Mesothelial cell of epicardium (in vitro differentiated cells): Measurements from ENCODE around the gene KREMEN2. TPM values are rescaled to one million over a fixed set of nuclear protein-coding genes. Genes with fewer than 3 reads are reported as not detected.

Experiments
- DNase-seq, 2 experiments: peaks; one replicate each; pipeline ENCODE4 v3.0.0; 2021; ENCODE audit warnings: low spot score in 2 of 2; ENCODE audit not compliant: unreplicated experiment in 2 of 2
- H3K27ac Mint-ChIP-seq: 2 replicates; pipeline ENCODE4 v1.8.0; 2021; ENCODE audit warnings: mixed read lengths
- H3K27me3 Mint-ChIP-seq: 2 replicates; pipeline ENCODE4 v1.8.0; 2021; ENCODE audit warnings: low read depth, mixed read lengths
- H3K36me3 Mint-ChIP-seq: 2 replicates; pipeline ENCODE4 v1.8.0; 2021; ENCODE audit warnings: mixed read lengths
- H3K4me1 Mint-ChIP-seq: 2 replicates; pipeline ENCODE4 v1.8.0; 2021; ENCODE audit warnings: mixed read lengths
- H3K4me3 Mint-ChIP-seq: 2 replicates; pipeline ENCODE4 v1.8.0; 2021; ENCODE audit warnings: mild to moderate bottlenecking, moderate library complexity, mixed read lengths
- H3K9me3 Mint-ChIP-seq: 2 replicates; pipeline ENCODE4 v1.8.0; 2021; ENCODE audit warnings: mixed read lengths
- total RNA-seq: library from RNA; stranded (reverse); gene quantifications from 3 replicates; pipeline ENCODE4 v1.2.1, GENCODE V29; 2021
- TF ChIP-seq, protein P1 (sequence below): fragments of 200-600 bp; sonication (generic); IDR thresholded peaks from one replicate; pipeline ENCODE4 v1.5.0; 2021; ENCODE audit warnings: antibody characterized with exemption; ENCODE audit not compliant: unreplicated experiment

Gene KREMEN2
- total RNA-seq, 1 donor from 2014 or later = 29.1 TPM

GRCh38 chr16:2966043-2966807 lies 2.1 kb downstream of the KREMEN2 start:
- H3K4me1 Mint-ChIP-seq = peaks cover 17% of the 10 kb centered on the region

GRCh38 chr16:2966808-2967191 lies 2.7 kb downstream of the KREMEN2 start:
- peaks cover 16% of the 10 kb centered on the region for H3K27me3 Mint-ChIP-seq
- TF ChIP-seq, protein P1, sequence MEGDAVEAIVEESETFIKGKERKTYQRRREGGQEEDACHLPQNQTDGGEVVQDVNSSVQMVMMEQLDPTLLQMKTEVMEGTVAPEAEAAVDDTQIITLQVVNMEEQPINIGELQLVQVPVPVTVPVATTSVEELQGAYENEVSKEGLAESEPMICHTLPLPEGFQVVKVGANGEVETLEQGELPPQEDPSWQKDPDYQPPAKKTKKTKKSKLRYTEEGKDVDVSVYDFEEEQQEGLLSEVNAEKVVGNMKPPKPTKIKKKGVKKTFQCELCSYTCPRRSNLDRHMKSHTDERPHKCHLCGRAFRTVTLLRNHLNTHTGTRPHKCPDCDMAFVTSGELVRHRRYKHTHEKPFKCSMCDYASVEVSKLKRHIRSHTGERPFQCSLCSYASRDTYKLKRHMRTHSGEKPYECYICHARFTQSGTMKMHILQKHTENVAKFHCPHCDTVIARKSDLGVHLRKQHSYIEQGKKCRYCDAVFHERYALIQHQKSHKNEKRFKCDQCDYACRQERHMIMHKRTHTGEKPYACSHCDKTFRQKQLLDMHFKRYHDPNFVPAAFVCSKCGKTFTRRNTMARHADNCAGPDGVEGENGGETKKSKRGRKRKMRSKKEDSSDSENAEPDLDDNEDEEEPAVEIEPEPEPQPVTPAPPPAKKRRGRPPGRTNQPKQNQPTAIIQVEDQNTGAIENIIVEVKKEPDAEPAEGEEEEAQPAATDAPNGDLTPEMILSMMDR = no peak

More at GRCh38 chr16:2966043-2966807, 2.1 kb downstream of the KREMEN2 start:
- no peak for DNase-seq
- Mint-ChIP-seq H3K27me3 (peaks cover 18% of the 10 kb centered on the region), H3K36me3 (no peaks in the 10 kb centered on the region), H3K4me3 (no peak overlapping the region), H3K27ac (no peak overlapping the region), H3K9me3 (no peaks in the 10 kb centered on the region)
- TF ChIP-seq, protein P1 = no peak

DNA sequence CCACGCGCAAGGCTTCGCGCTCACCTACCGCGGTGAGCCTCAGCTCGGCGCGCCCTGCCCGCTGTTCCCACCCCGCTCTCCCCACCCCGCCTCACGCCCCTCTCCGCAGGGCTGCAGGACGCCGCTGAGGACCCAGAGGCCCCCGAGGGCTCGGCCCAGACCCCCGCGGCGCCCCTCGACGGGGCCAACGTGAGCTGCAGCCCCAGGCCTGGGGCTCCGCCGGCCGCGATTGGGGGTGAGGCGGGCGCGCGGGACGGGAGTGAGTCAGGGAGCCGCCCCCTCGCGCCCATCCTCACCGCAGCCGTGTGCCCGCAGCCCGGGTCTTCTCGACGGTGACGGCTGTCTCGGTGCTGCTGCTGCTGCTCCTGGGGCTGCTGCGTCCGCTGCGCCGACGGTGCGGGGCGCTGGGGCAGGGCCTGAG lies 3.1 kb downstream of the KREMEN2 start:
- DNase-seq = no peak
- TF ChIP-seq, protein P1 = no peak
- H3K4me1 Mint-ChIP-seq = peaks cover 17% of the 10 kb centered on the region
- peaks cover 13% of the 10 kb centered on the region for H3K27me3 Mint-ChIP-seq
- no peaks in the 10 kb centered on the region for H3K9me3 Mint-ChIP-seq
- H3K27ac Mint-ChIP-seq = no peak overlapping the region
- H3K36me3 Mint-ChIP-seq = peaks cover under 1% of the 10 kb centered on the region
- no peak overlapping the region for H3K4me3 Mint-ChIP-seq

More at GRCh38 chr16:2966808-2967191, 2.7 kb downstream of the KREMEN2 start:
- peaks cover 15% of the 10 kb centered on the region for H3K4me1 Mint-ChIP-seq
- H3K27ac Mint-ChIP-seq = no peak overlapping the region
- no peak for DNase-seq
- no peaks in the 10 kb centered on the region for H3K9me3 Mint-ChIP-seq
- no peaks in the 10 kb centered on the region for H3K36me3 Mint-ChIP-seq
- H3K4me3 Mint-ChIP-seq = no peak overlapping the region

DNA sequence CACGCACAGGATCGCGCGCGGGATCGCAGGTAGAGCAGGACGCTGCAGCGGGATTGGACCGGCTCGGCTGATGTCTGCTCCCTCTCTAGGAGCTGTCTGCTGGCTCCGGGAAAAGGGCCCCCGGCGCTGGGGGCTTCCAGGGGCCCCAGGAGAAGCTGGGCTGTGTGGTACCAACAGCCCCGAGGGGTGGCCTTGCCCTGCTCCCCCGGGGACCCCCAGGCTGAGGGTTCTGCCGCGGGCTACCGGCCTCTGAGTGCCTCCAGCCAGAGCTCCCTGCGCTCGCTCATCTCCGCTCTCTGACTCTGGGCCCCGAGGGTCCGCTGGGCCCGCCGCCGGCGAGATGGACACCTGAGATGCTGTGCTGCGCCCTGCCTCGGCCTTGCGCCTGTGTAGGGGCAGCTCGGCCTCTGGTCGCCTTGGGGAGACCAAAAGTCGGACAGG lies 3.7 kb downstream of the KREMEN2 start:
- Mint-ChIP-seq H3K4me1 (peaks cover 22% of the 10 kb centered on the region), H3K9me3 (no peaks in the 10 kb centered on the region), H3K27me3 (peaks cover 9% of the 10 kb centered on the region), H3K27ac (no peak overlapping the region), H3K4me3 (no peak overlapping the region), H3K36me3 (peaks cover 1% of the 10 kb centered on the region)
- TF ChIP-seq, protein P1 = no peak
- no peak for DNase-seq

GRCh38 chr16:2968368-2968737 lies 4.3 kb downstream of the KREMEN2 start:
- H3K4me1 Mint-ChIP-seq = peaks cover 21% of the 10 kb centered on the region
- DNase-seq = no peak
- no peaks in the 10 kb centered on the region for H3K9me3 Mint-ChIP-seq
- no peak overlapping the region for H3K27ac Mint-ChIP-seq
- peaks cover 1% of the 10 kb centered on the region for H3K36me3 Mint-ChIP-seq
- TF ChIP-seq, protein P1 = no peak
- peak overlapping the region; percentile 67 for H3K4me3 Mint-ChIP-seq
- H3K27me3 Mint-ChIP-seq = peaks cover 7% of the 10 kb centered on the region
